NCI-H510A (cell line): Measurements from ENCODE around the gene ZSCAN31.
A peak's percentile ranks its signal among the peaks of the same experiment; 100 is the strongest.
"Not testable (repeated sequence)": the region's sequence is repeated elsewhere in the genome, so short reads cannot be mapped to it uniquely, and the experiment has no call there.

Experiments
- DNase-seq: peaks from one replicate; lab custom pipeline; 2025; lab: John Stamatoyannopoulos, UW

ZSCAN31 gene

GRCh38 chr6:28317866-28318265, 18.1 kb downstream of the ZSCAN31 start:
- DNase-seq: not testable (repeated sequence)

DNA sequence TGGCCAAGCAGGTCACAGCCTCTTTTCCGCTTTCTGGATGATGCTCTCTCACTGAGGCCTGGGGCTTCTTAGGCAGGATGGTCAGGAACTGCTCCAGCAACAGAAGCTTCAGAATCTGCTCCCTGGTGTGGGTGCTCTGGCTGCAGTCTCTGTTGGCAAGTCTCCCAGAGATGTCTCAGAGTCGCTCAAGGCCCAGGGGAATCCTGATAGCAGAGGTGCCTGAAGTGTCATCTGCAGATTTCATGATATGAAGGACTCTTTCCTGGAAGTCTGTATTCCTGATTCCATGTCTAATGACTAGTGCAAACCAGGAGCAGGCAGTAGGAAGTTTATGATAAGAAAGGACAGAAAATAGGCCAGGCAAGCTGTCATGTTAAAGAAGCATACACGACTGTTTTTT, 20.3 kb downstream of the ZSCAN31 start:
- no peak for DNase-seq

DNA sequence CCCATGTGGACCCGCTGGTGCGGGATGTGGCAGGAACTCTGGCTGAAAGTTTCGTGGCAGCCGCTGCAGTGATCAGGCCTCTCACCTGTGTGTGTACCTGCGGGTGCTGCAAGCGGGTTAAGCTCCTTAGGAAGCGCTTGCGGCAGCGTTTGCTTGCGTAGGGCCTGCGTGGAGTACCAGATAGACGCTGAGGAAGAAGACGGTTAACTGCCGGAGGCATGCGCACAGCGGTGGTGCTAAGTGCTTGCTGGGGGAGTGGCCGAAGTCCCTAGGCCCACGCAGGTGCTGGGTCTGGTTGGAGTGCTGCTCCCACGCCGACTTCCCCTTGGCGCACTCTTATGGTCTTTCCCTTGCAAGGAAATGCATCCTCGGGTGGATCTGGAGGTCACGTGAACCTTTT, 23.0 kb downstream of the ZSCAN31 start:
- DNase-seq: no peak

DNA sequence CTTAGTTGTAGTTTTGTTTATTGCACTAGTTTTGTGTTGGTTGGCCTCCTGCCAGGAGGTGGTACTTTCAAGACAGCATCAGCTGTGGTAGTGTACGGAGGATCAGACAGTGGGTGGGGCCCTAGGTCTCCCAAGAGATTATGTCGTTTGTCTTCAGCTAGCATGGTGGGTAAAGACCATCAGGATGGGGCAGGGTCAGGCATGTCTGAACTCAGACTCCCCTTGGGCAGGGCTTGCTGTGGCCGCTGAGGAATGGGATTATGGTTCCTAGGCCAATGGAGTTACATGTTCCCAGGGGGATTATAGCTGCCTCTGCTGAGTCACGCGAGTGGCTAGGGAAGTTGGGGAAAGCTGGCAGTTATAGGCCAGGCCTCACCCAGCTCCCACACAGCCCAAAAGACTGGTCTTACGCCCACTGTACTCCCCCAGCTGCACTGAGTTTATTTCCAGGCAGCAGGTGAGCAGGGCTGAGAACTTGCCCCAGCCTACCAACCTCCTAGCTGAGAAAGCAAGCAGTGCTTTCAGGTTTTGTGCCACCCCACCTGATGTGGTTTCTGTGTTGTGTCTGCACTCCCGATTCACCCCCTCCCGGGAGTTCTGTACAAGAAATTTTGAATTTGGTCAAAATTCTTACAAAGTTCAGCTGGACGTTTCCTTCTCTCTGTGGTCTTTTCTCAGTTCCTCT, 24.7 kb downstream of the ZSCAN31 start:
- DNase-seq: no peak

DNA sequence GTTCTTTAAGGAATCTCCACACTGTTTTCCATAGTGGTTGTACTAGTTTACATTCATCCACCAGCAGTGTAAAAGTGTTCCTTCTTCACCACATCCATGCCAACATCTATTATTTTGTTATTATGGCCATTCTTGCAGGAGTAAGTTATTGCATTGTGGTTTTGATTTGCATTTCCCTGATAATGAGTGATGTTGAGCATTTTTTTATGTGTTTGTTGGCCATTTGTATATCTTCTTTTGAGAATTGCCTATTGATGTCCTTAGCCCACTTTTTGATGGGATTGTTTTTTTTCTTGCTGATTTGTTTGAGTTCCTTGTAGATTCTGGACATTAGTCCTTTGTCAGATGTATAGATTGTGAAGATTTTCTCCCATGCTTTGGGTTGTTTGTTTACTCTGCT, 29.6 kb downstream of the ZSCAN31 start:
- DNase-seq: not testable (repeated sequence)

GRCh38 chr6:28303570-28303969, 32.4 kb downstream of the ZSCAN31 start:
- no peak for DNase-seq

- no peak for DNase-seq
These were observed 39.4 kb downstream of the ZSCAN31 start for GRCh38 chr6:28296520-28297060.

GRCh38 chr6:28295326-28295725, 40.6 kb downstream of the ZSCAN31 start:
- no peak for DNase-seq

DNA sequence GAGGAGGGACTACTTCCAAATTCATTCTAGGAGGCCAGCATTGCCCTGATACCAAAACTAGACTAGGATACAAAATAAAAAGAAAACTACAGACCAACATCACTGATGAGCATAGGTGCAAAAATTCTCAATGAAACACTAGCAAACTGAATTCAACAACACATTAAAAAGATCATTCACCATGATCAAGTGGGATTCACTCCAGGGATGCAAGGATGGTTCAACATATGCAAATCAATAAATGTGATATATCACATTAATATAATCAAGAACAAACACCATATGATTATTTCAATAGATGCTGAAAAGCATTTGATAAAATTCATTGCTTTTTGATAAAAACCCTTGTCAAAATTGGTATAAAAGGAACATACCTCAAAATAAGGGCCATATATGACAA, 44.4 kb downstream of the ZSCAN31 start:
- DNase-seq: no peak

DNA sequence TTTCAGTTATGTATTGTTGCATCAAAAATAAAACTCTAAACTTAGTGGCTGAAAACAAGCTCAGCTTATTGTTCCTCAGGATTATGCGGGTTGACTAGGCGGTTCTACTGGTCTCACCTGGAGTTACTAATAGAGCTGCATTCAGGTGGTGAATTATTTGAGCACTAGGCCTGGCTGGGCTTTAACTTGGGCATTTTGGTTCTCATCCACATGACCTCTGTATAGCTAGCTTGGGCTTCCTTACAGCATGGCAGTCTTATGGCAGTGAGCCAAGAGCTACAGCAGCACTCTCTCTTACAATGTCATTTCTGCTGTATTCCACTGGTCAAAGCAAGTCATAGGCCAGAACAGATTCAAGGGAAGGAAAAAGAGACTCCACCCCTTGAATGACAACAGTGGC, 53.0 kb downstream of the ZSCAN31 start:
- no peak for DNase-seq

GRCh38 chr6:28281288-28282064, 54.5 kb downstream of the ZSCAN31 start, which contains the start of gene PGBD1:
Gene PGBD1, plus strand, starts transcription at chr6:28281572. Its CDS starts 2,242 bp downstream, at chr6:28283814.
- peak; percentile 73 for DNase-seq

- DNase-seq: no peak
These were observed 55.2 kb downstream of the ZSCAN31 start for GRCh38 chr6:28280595-28281287.

DNA sequence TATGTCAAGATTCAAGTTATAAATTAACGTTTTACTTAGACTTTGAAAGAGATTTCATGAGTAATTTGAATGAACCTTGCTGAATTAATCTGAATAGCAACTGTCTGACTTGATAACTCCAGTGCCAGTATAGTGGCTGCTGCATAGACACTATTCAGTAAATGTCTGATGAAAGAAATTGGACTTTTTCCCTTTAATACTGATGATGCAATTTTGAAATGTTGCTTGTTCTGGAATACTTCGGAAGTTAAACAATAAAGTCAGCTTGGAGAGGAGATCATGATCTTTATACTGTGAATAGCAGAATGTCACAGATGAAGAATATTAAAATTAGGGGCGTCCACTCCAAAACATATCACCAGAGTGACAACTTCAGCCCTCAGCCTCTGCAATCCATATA, 58.2 kb downstream of the ZSCAN31 start:
- no peak for DNase-seq

GRCh38 chr6:28274888-28275287, 61.1 kb downstream of the ZSCAN31 start:
- DNase-seq: no peak
